BLaER1 treated with 17β-estradiol and CSF1 and Interleukin-3, amounts not matched to agents 10 nM and 100 nM (cell line): Measurements from ENCODE around the gene KRTAP9-4.
"Not testable (repeated sequence)": the region's sequence is repeated elsewhere in the genome, so short reads cannot be mapped to it uniquely, and the experiment has no call there.

Source experiments
- H3K27ac ChIP-seq, 11 experiments: shearing (Covaris generic); formaldehyde crosslinking; 2 replicates each; pipeline ENCODE4 v1.8.1; 2022
- H3K27me3 ChIP-seq, 11 experiments: shearing (Covaris generic); formaldehyde crosslinking; 2 replicates each; pipeline ENCODE4 v1.8.1; 2022
- H3K36me3 ChIP-seq, 11 experiments: shearing (Covaris generic); formaldehyde crosslinking; 2 replicates each; pipeline ENCODE4 v1.8.1; 2022
- H3K4me1 ChIP-seq, 10 experiments: shearing (Covaris generic); formaldehyde crosslinking; 2 replicates each; pipeline ENCODE4 v1.8.1; 2022
- H3K4me2 ChIP-seq, 11 experiments: shearing (Covaris generic); formaldehyde crosslinking; 2 replicates each; pipeline ENCODE4 v1.8.1; 2022
- H3K4me3 ChIP-seq, 10 experiments: shearing (Covaris generic); formaldehyde crosslinking; 2 replicates each; pipeline ENCODE4 v1.8.1; 2022
- H3K9ac ChIP-seq, 11 experiments: shearing (Covaris generic); formaldehyde crosslinking; 2 replicates each; pipeline ENCODE4 v1.8.1; 2022
- H3K9me3 ChIP-seq, 11 experiments: shearing (Covaris generic); formaldehyde crosslinking; replicated peaks in 1 of 11; 2 replicates each; pipeline ENCODE4 v1.8.1; 2022
- H4K20me1 ChIP-seq, 11 experiments: shearing (Covaris generic); formaldehyde crosslinking; 2 replicates each; pipeline ENCODE4 v1.8.1; 2022
- Cebpa-rat ChIP-seq, 11 experiments: shearing (Covaris generic); IDR thresholded peaks; 2 replicates each; pipeline ENCODE4 v1.8.1; 2022

The KRTAP9-4 gene, protein sequence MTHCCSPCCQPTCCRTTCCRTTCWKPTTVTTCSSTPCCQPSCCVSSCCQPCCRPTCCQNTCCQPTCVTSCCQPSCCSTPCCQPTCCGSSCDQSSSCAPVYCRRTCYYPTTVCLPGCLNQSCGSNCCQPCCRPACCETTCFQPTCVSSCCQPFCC

DNA sequence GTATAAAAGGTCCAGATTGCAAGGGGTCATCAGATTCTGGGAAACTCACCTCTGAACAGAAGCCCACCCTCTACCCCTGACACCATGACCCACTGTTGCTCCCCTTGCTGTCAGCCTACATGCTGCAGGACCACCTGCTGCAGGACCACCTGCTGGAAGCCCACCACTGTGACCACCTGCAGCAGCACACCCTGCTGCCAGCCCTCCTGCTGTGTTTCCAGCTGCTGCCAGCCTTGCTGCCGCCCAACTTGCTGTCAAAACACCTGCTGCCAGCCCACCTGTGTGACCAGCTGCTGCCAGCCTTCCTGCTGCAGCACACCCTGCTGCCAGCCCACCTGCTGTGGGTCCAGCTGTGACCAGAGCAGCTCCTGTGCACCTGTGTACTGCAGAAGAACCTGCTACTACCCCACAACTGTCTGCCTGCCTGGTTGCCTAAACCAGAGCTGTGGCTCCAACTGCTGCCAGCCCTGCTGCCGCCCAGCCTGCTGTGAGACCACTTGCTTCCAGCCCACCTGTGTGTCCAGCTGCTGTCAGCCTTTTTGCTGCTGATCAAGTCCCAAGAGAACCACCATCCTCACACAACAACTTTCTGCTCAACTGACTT lies at the start of gene KRTAP9-4:
Gene KRTAP9-4, plus strand, starts transcription at position 51 of the 604 bp plus-strand sequence. Its CDS starts 34 bp downstream, at position 85.
- not testable (repeated sequence) for H4K20me1 ChIP-seq, H3K27me3 ChIP-seq, H3K9ac ChIP-seq, H3K4me2 ChIP-seq, H3K27ac ChIP-seq, H3K36me3 ChIP-seq, H3K9me3 ChIP-seq, H3K4me3 ChIP-seq, H3K4me1 ChIP-seq

DNA sequence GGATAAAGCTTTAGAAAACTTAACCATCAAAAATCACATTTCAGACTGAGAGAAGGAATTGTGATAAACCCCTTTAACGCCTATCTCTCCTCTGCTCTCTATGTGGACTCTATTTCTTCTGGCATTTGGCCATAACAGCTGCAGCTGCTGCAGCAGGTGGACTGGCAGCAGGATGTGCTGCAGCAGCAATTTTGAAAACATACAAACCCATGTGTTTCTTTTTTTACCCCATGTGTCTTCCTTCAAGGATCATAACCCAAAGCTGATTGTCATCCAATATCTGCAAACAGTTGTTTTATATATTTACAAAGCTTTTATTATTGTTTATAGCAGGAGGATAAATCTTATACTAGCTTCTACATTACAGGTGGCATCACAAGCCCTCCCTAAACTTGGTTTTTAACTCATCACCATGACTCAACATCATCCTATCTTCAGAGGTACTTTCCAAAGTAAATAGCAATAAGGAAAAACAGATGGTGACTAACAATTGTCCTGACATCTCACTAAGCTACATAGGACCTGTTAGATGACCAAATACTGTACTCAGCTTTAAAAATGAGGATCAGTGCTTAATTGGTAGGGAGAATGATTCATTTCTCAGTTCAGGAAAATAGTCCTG lies 37.5 kb upstream of the KRTAP9-4 start:
- Histone ChIP-seq H3K27ac (no peak overlapping the region), H3K4me3 (no peak overlapping the region), H3K9me3 (no peaks in the 10 kb centered on the region), H3K36me3 (no peaks in the 10 kb centered on the region), H3K27me3 (no peaks in the 10 kb centered on the region), H3K4me2 (peak overlapping the region in 5 of 11 experiments; percentile 30 to 56 (median 48); a peak in 8 of 22 replicates), H3K4me1 (peaks cover 0 to 16% (median 7%) of the 10 kb centered on the region in 10 experiments; a peak in 12 of 20 replicates), H4K20me1 (no peaks in the 10 kb centered on the region), H3K9ac (no peak overlapping the region)
- TF ChIP-seq Cebpa-rat (IDR thresholded peaks at IDR 0.05) = no peak

GRCh38 chr17:41212524-41213169 lies 36.8 kb upstream of the KRTAP9-4 start:
- Histone ChIP-seq H4K20me1 (no peaks in the 10 kb centered on the region), H3K27me3 (no peaks in the 10 kb centered on the region), H3K27ac (no peak overlapping the region), H3K9ac (no peak overlapping the region), H3K4me3 (no peak overlapping the region), H3K36me3 (no peaks in the 10 kb centered on the region), H3K9me3 (no peaks in the 10 kb centered on the region), H3K4me2 (peak overlapping the region in 5 of 11 experiments; percentile 4 to 50 (median 30); a peak in 7 of 22 replicates), H3K4me1 (peaks cover 0 to 16% (median 7%) of the 10 kb centered on the region in 10 experiments; a peak in 12 of 20 replicates)
- no peak for TF ChIP-seq Cebpa-rat (IDR thresholded peaks at IDR 0.05)

- no peak for TF ChIP-seq Cebpa-rat (IDR thresholded peaks at IDR 0.05)
- Histone ChIP-seq H4K20me1 (no peaks in the 10 kb centered on the region), H3K27me3 (no peaks in the 10 kb centered on the region), H3K4me2 (no peak overlapping the region), H3K9me3 (peaks cover 4 to 12% (median 8%) of the 10 kb centered on the region in 11 experiments; a peak in 11 of 22 replicates), H3K9ac (no peak overlapping the region), H3K4me3 (no peak overlapping the region), H3K36me3 (no peaks in the 10 kb centered on the region), H3K27ac (no peak overlapping the region), H3K4me1 (peaks cover 0 to 16% (median 7%) of the 10 kb centered on the region in 10 experiments; a peak in 12 of 20 replicates)
Measured at GRCh38 chr17:41215681-41216080, 33.8 kb upstream of the KRTAP9-4 start.

- H3K4me2 ChIP-seq = no peak overlapping the region
- H3K27me3 ChIP-seq = no peaks in the 10 kb centered on the region
- peaks cover 1 to 12% (median 8%) of the 10 kb centered on the region in 11 experiments; a peak in 10 of 22 replicates for H3K9me3 ChIP-seq
- no peaks in the 10 kb centered on the region for H4K20me1 ChIP-seq
- no peak overlapping the region for H3K27ac ChIP-seq
- TF ChIP-seq Cebpa-rat (IDR thresholded peaks at IDR 0.05) = no peak
- H3K9ac ChIP-seq = no peak overlapping the region
- H3K36me3 ChIP-seq = no peaks in the 10 kb centered on the region
- H3K4me3 ChIP-seq = no peak overlapping the region
- peaks cover 0 to 6% (median 0%) of the 10 kb centered on the region in 10 experiments; a peak in 4 of 20 replicates for H3K4me1 ChIP-seq
Measured at GRCh38 chr17:41223821-41224220, 25.7 kb upstream of the KRTAP9-4 start.

GRCh38 chr17:41226051-41226450 lies 23.4 kb upstream of the KRTAP9-4 start:
- 0 out of 22 replicates have a peak, but pooled peaks cover 0 to 6% (median 0%) of the 10 kb centered on the region in 11 experiments for H3K9me3 ChIP-seq
- H3K4me3 ChIP-seq = no peak overlapping the region
- H3K9ac ChIP-seq = no peak overlapping the region
- no peaks in the 10 kb centered on the region for H3K36me3 ChIP-seq
- no peak overlapping the region for H3K27ac ChIP-seq
- no peaks in the 10 kb centered on the region for H3K27me3 ChIP-seq
- H3K4me1 ChIP-seq = peaks cover 0 to 5% (median 0%) of the 10 kb centered on the region in 10 experiments; a peak in 4 of 20 replicates
- TF ChIP-seq Cebpa-rat (IDR thresholded peaks at IDR 0.05) = no peak
- no peaks in the 10 kb centered on the region for H4K20me1 ChIP-seq
- no peak overlapping the region for H3K4me2 ChIP-seq

GRCh38 chr17:41226598-41227095 lies 22.8 kb upstream of the KRTAP9-4 start, which contains the start of gene KRTAP9-2:
KRTAP9-2 (plus strand) TSS chr17:41226648; CDS start chr17:41226655, 7 bp downstream.
- H3K27ac ChIP-seq, H3K4me3 ChIP-seq, H3K36me3 ChIP-seq, H3K27me3 ChIP-seq, H3K4me1 ChIP-seq, H4K20me1 ChIP-seq, H3K9me3 ChIP-seq, H3K4me2 ChIP-seq, H3K9ac ChIP-seq: not testable (repeated sequence)

- H3K27me3 ChIP-seq = no peaks in the 10 kb centered on the region
- no peak for TF ChIP-seq Cebpa-rat (IDR thresholded peaks at IDR 0.05)
- H3K4me3 ChIP-seq = no peak overlapping the region
- H4K20me1 ChIP-seq = no peaks in the 10 kb centered on the region
- no peak overlapping the region for H3K9ac ChIP-seq
- no peak overlapping the region for H3K4me2 ChIP-seq
- 0 out of 22 replicates have a peak, but pooled peaks cover 0 to 6% (median 0%) of the 10 kb centered on the region in 11 experiments for H3K9me3 ChIP-seq
- no peak overlapping the region for H3K27ac ChIP-seq
- H3K36me3 ChIP-seq = no peaks in the 10 kb centered on the region
- no peaks in the 10 kb centered on the region for H3K4me1 ChIP-seq
Measured at GRCh38 chr17:41230094-41230493, 19.4 kb upstream of the KRTAP9-4 start.

- no peaks in the 10 kb centered on the region for H3K27me3 ChIP-seq
- H3K4me1 ChIP-seq = no peaks in the 10 kb centered on the region
- H3K27ac ChIP-seq = no peak overlapping the region
- no peak for TF ChIP-seq Cebpa-rat (IDR thresholded peaks at IDR 0.05)
- H3K9ac ChIP-seq = no peak overlapping the region
- H3K4me2 ChIP-seq = no peak overlapping the region
- H3K9me3 ChIP-seq = no peaks in the 10 kb centered on the region
- no peaks in the 10 kb centered on the region for H4K20me1 ChIP-seq
- no peak overlapping the region for H3K4me3 ChIP-seq
- H3K36me3 ChIP-seq = no peaks in the 10 kb centered on the region
Measured at GRCh38 chr17:41231731-41232130, 17.8 kb upstream of the KRTAP9-4 start.

DNA sequence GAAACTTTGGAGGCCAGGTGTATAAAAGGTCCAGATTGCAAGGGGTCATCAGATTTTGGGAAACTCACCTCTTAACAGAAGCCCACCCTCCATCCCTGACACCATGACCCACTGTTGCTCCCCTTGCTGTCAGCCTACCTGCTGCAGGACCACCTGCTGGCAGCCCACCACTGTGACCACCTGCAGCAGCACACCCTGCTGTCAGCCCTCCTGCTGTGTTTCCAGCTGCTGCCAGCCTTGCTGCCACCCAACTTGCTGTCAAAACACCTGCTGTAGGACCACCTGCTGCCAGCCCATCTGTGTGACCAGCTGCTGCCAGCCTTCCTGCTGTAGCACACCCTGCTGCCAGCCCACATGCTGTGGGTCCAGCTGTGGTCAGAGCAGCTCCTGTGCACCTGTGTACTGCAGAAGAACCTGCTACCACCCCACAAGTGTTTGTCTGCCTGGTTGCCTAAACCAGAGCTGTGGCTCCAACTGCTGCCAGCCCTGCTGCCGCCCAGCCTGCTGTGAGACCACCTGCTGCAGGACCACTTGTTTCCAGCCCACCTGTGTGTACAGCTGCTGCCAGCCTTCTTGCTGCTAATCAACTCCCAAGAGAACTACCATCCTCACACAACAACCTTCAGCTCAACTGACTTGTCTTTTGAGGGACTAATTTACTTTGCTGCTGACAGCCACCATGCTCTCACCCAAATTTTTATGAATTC lies 16.9 kb upstream of the KRTAP9-4 start, which contains the start of gene KRTAP9-3:
Gene KRTAP9-3, plus strand, starts transcription at position 51 of the 707 bp plus-strand sequence. Its CDS starts 53 bp downstream, at position 104.
- H3K9ac ChIP-seq, H3K27me3 ChIP-seq, H4K20me1 ChIP-seq, H3K4me3 ChIP-seq, H3K9me3 ChIP-seq, H3K4me2 ChIP-seq, H3K27ac ChIP-seq, H3K4me1 ChIP-seq, H3K36me3 ChIP-seq: not testable (repeated sequence)

GRCh38 chr17:41237116-41237515 lies 12.4 kb upstream of the KRTAP9-4 start:
- not testable (repeated sequence) for H3K36me3 ChIP-seq, H3K27me3 ChIP-seq, H3K4me3 ChIP-seq, H3K4me2 ChIP-seq, H3K4me1 ChIP-seq, H3K27ac ChIP-seq, H4K20me1 ChIP-seq, H3K9ac ChIP-seq
- H3K9me3 ChIP-seq = peaks cover 7 to 14% (median 10%) of the 10 kb centered on the region in 11 experiments; a peak in 19 of 22 replicates

GRCh38 chr17:41237949-41238437 lies 11.5 kb upstream of the KRTAP9-4 start, which contains the start of gene KRTAP9-8:
KRTAP9-8 (plus strand) TSS chr17:41237999; CDS start chr17:41238052, 53 bp downstream.
- not testable (repeated sequence) for H3K36me3 ChIP-seq, H3K4me1 ChIP-seq, H3K4me3 ChIP-seq, H3K27me3 ChIP-seq, H3K4me2 ChIP-seq, H4K20me1 ChIP-seq, H3K27ac ChIP-seq, H3K9ac ChIP-seq
- H3K9me3 ChIP-seq = peaks cover 7 to 14% (median 10%) of the 10 kb centered on the region in 11 experiments; a peak in 19 of 22 replicates
